ENCODE results near the gene KIFBP. TPM values are rescaled to one million over a fixed set of nuclear protein-coding genes. Genes with fewer than 3 reads are reported as not detected.
A peak's percentile ranks its signal among the peaks of the same experiment; 100 is the strongest.

KIFBP gene
- total and polyA plus RNA-seq, 12 donors = 16.7 to 67.9 (median 51.6) TPM

- peak overlapping the region in 7 of 10 donors; percentile 59 to 99 (median 95) for H3K4me3 ChIP-seq
- H3K27ac ChIP-seq = peak overlapping the region in 1 of 10 donors; percentile 91
- no peak for DNase-seq
- H3K9me3 ChIP-seq = no peaks in the 10 kb centered on the region
- H3K4me1 ChIP-seq = peaks cover 3 to 40% (median 22%) of the 10 kb centered on the region in 9 donors
- intact Hi-C loops (cut with DNase I) = no loop called here
- TF ChIP-seq CTCF (IDR thresholded peaks at IDR 0.05) = no peak
- WGBS, 2 donors = 90 to 92% methylated on average over 12 of the region's 12 CpGs
- H3K27me3 ChIP-seq = no peaks in the 10 kb centered on the region
- H3K36me3 ChIP-seq = peaks cover 0 to 33% (median 7%) of the 10 kb centered on the region in 9 donors
- ATAC-seq = no peak
These were observed 33.7 kb upstream of the KIFBP start for GRCh38 chr10:68954904-68955303.

GRCh38 chr10:68955355-68955831 is 33.2 kb upstream of the KIFBP start:
- H3K4me1 ChIP-seq = peaks cover 3 to 41% (median 22%) of the 10 kb centered on the region in 9 donors
- peak overlapping the region; percentile 59 to 99 (median 90) for H3K4me3 ChIP-seq
- H3K9me3 ChIP-seq = no peaks in the 10 kb centered on the region
- intact Hi-C loops (cut with DNase I) = no loop called here
- ATAC-seq (peak in 1 of 8 donors; percentile 1), DNase-seq (no peak)
- H3K27me3 ChIP-seq = no peaks in the 10 kb centered on the region
- no peak for TF ChIP-seq CTCF (IDR thresholded peaks at IDR 0.05)
- H3K27ac ChIP-seq = peak overlapping the region in 9 of 10 donors; percentile 75 to 95 (median 91)
- peaks cover 0 to 33% (median 6%) of the 10 kb centered on the region in 9 donors for H3K36me3 ChIP-seq
- WGBS, 2 donors = 5 to 7% methylated on average over 16 of the region's 16 CpGs

GRCh38 chr10:68955832-68956532 is 32.6 kb upstream of the KIFBP start, which contains the start of gene DDX21:
DDX21 (plus strand) TSS chr10:68956170; CDS start chr10:68956226, 56 bp downstream.
- H3K27ac ChIP-seq = peak within 1 kb of the TSS; percentile 26 to 95 (median 90)
- 0% methylated on average over 52 to 53 of the region's 53 CpGs for WGBS, 2 donors
- peaks cover 3 to 46% (median 22%) of the 10 kb centered on the region in 9 donors for H3K4me1 ChIP-seq
- H3K4me3 ChIP-seq = peak within 1 kb of the TSS; percentile 59 to 99 (median 90)
- H3K9me3 ChIP-seq = no peaks in the 10 kb centered on the region
- TF ChIP-seq CTCF (IDR thresholded peaks at IDR 0.05) = peak; percentile 25 to 73 (median 52)
- DNase-seq (peak; percentile 84 to 92), ATAC-seq (peak; percentile 97 to 99 (median 98))
- intact Hi-C loops (cut with DNase I) = loop anchor here in 1 of 10 donors (1.0 kb wide), 1 partner anchor 137 kb away; no protein-coding TSS in a partner anchor
- peaks cover 0 to 33% (median 6%) of the 10 kb centered on the region in 9 donors for H3K36me3 ChIP-seq
- H3K27me3 ChIP-seq = no peaks in the 10 kb centered on the region

- peaks cover 3 to 55% (median 22%) of the 10 kb centered on the region in 9 donors for H3K4me1 ChIP-seq
- H3K27me3 ChIP-seq = no peaks in the 10 kb centered on the region
- intact Hi-C loops (cut with DNase I) = no loop called here
- WGBS, 2 donors = 59 to 60% methylated on average over 7 of the region's 7 CpGs
- peaks cover 0 to 42% (median 16%) of the 10 kb centered on the region in 9 donors for H3K36me3 ChIP-seq
- no peak for TF ChIP-seq CTCF (IDR thresholded peaks at IDR 0.05)
- peak overlapping the region; percentile 59 to 99 (median 90) for H3K4me3 ChIP-seq
- peak overlapping the region in 5 of 10 donors; percentile 75 to 95 (median 91) for H3K27ac ChIP-seq
- H3K9me3 ChIP-seq = no peaks in the 10 kb centered on the region
- no peak for DNase-seq
- ATAC-seq = no peak
These were observed 31.4 kb upstream of the KIFBP start for GRCh38 chr10:68957284-68957615.
